Measurements from ENCODE around the gene FRY.

DNA sequence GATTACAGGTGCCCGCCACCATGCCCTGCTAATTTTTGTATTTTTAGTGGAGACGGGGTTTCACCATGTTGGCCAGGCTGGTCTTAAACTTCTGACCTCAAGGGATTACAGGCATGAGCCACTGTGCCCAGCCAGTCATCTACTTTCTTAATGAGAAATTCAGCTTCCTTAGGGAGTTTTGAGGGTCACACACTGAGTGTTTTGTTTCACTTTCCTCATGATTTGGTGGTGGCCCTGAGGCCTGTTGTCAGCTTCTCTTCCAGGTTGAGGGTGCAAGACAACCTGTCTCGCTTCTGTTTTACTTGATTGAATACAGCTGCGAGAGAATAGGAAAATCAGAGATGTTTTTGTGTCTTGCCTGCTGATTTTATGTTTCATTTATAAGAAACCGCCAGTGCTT, 9.9 kb downstream of the FRY start:
- TF ChIP-seq, protein P1, sequence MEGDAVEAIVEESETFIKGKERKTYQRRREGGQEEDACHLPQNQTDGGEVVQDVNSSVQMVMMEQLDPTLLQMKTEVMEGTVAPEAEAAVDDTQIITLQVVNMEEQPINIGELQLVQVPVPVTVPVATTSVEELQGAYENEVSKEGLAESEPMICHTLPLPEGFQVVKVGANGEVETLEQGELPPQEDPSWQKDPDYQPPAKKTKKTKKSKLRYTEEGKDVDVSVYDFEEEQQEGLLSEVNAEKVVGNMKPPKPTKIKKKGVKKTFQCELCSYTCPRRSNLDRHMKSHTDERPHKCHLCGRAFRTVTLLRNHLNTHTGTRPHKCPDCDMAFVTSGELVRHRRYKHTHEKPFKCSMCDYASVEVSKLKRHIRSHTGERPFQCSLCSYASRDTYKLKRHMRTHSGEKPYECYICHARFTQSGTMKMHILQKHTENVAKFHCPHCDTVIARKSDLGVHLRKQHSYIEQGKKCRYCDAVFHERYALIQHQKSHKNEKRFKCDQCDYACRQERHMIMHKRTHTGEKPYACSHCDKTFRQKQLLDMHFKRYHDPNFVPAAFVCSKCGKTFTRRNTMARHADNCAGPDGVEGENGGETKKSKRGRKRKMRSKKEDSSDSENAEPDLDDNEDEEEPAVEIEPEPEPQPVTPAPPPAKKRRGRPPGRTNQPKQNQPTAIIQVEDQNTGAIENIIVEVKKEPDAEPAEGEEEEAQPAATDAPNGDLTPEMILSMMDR (conservative IDR thresholded peaks at IDR 0.05): no peak
- TF ChIP-seq ZFX (IDR thresholded peaks at IDR 0.05): no peak

All from C4-2B (cell line).